ENCODE measurements around the gene NLRC5. TPM values are rescaled to one million over a fixed set of nuclear protein-coding genes. Genes with fewer than 3 reads are reported as not detected.

NLRC5 gene
- total RNA-seq, 4 donors from 2014 or later = 14.4 to 22.5 (median 16.6) TPM

- no peak for DNase-seq (ENCODE audit: extremely low spot score)
- Histone ChIP-seq H3K4me1 (no peaks in the 10 kb centered on the region), H3K27me3 (no peaks in the 10 kb centered on the region), H3K9me3 (no peaks in the 10 kb centered on the region), H3K4me3 (no peak overlapping the region), H3K27ac (replicated peaks in 1 of 4) (no peak overlapping the region), H3K36me3 (peaks cover 0 to 9% (median 4%) of the 10 kb centered on the region in 4 donors)
- intact Hi-C loops (cut with DNase I) = no loop called here
- 83% methylated on average over 5 of the region's 5 CpGs for WGBS
- TF ChIP-seq POLR2A (IDR thresholded peaks at IDR 0.05; ENCODE audit: low read depth) (no peak), EP300 (IDR thresholded peaks at IDR 0.05) (no peak), CTCF (IDR thresholded peaks at IDR 0.05) (no peak), POLR2AphosphoS5 (IDR thresholded peaks at IDR 0.05) (no peak)
Measured at GRCh38 chr16:57007050-57007449, 17.7 kb downstream of the NLRC5 start.

GRCh38 chr16:57007530-57007929, 18.2 kb downstream of the NLRC5 start:
- 92% methylated on average over 3 of the region's 3 CpGs for WGBS
- H3K27me3 ChIP-seq = no peaks in the 10 kb centered on the region
- no peak for DNase-seq (ENCODE audit: extremely low spot score)
- H3K36me3 ChIP-seq = peaks cover 0 to 9% (median 4%) of the 10 kb centered on the region in 4 donors
- H3K4me1 ChIP-seq = no peaks in the 10 kb centered on the region
- TF ChIP-seq POLR2AphosphoS5 (IDR thresholded peaks at IDR 0.05) (no peak), EP300 (IDR thresholded peaks at IDR 0.05) (no peak), CTCF (IDR thresholded peaks at IDR 0.05) (no peak), POLR2A (IDR thresholded peaks at IDR 0.05; ENCODE audit: low read depth) (no peak)
- no peaks in the 10 kb centered on the region for H3K9me3 ChIP-seq
- no peak overlapping the region for H3K27ac ChIP-seq (replicated peaks in 1 of 4)
- intact Hi-C loops (cut with DNase I) = no loop called here
- no peak overlapping the region for H3K4me3 ChIP-seq

GRCh38 chr16:57008440-57008839, 19.1 kb downstream of the NLRC5 start:
- no peaks in the 10 kb centered on the region for H3K4me1 ChIP-seq
- H3K9me3 ChIP-seq = no peaks in the 10 kb centered on the region
- TF ChIP-seq POLR2A (IDR thresholded peaks at IDR 0.05; ENCODE audit: low read depth) = no peak
- TF ChIP-seq EP300 (IDR thresholded peaks at IDR 0.05) = no peak
- no peak for TF ChIP-seq POLR2AphosphoS5 (IDR thresholded peaks at IDR 0.05)
- TF ChIP-seq CTCF (IDR thresholded peaks at IDR 0.05) = no peak
- WGBS = 91% methylated on average over 1 of the region's 1 CpG
- no peak for DNase-seq (ENCODE audit: extremely low spot score)
- no peaks in the 10 kb centered on the region for H3K27me3 ChIP-seq
- H3K4me3 ChIP-seq = no peak overlapping the region
- peaks cover 0 to 9% (median 4%) of the 10 kb centered on the region in 4 donors for H3K36me3 ChIP-seq
- H3K27ac ChIP-seq (replicated peaks in 1 of 4) = no peak overlapping the region
- intact Hi-C loops (cut with DNase I) = no loop called here

- TF ChIP-seq POLR2AphosphoS5 (IDR thresholded peaks at IDR 0.05) (no peak), EP300 (IDR thresholded peaks at IDR 0.05) (no peak), CTCF (IDR thresholded peaks at IDR 0.05) (no peak), POLR2A (IDR thresholded peaks at IDR 0.05; ENCODE audit: low read depth) (no peak)
- no peak overlapping the region for H3K4me3 ChIP-seq
- H3K36me3 ChIP-seq = peaks cover 0 to 2% (median under 1%) of the 10 kb centered on the region in 4 donors
- intact Hi-C loops (cut with DNase I) = no loop called here
- H3K4me1 ChIP-seq = no peaks in the 10 kb centered on the region
- H3K27ac ChIP-seq (replicated peaks in 1 of 4) = no peak overlapping the region
- WGBS = 95% methylated on average over 2 of the region's 2 CpGs
- H3K9me3 ChIP-seq = no peaks in the 10 kb centered on the region
- H3K27me3 ChIP-seq = no peaks in the 10 kb centered on the region
- DNase-seq (ENCODE audit: extremely low spot score) = no peak
Measured at GRCh38 chr16:57009643-57010170, 20.4 kb downstream of the NLRC5 start.

- Histone ChIP-seq H3K4me3 (no peak overlapping the region), H3K4me1 (no peaks in the 10 kb centered on the region), H3K36me3 (peaks cover 0 to 6% (median 5%) of the 10 kb centered on the region in 4 donors), H3K9me3 (no peaks in the 10 kb centered on the region), H3K27me3 (no peaks in the 10 kb centered on the region), H3K27ac (replicated peaks in 1 of 4) (no peak overlapping the region)
- WGBS = 86% methylated on average over 10 of the region's 13 CpGs
- DNase-seq (ENCODE audit: extremely low spot score) = no peak
- intact Hi-C loops (cut with DNase I) = no loop called here
- TF ChIP-seq POLR2A (IDR thresholded peaks at IDR 0.05; ENCODE audit: low read depth) (no peak), EP300 (IDR thresholded peaks at IDR 0.05) (no peak), CTCF (IDR thresholded peaks at IDR 0.05) (no peak), POLR2AphosphoS5 (IDR thresholded peaks at IDR 0.05) (no peak)
Measured at GRCh38 chr16:57012353-57012752, 23.0 kb downstream of the NLRC5 start.

Measured in esophagus muscularis mucosa (tissue), 4 donors.